Epithelial cell of proximal tubule (primary cell): ENCODE measurements around the gene BBX. TPM values are rescaled to one million over a fixed set of nuclear protein-coding genes. Genes with fewer than 3 reads are reported as not detected.

Experiments used
- DNase-seq: peaks from one replicate; pipeline ENCODE4 v3.0.0-alpha.2; 2011; ENCODE audit warnings: low read depth
- H3K4me3 ChIP-seq: 2 replicates; pipeline ENCODE4 v1.5.1; 2011; ENCODE audit warnings: low read depth, mild to moderate bottlenecking, low read length
- total RNA-seq: library from RNA; depleted of rRNA; stranded (reverse); fragments of >200 nt; gene quantifications from 2 replicates; pipeline ENCODE4 v1.2.3, GENCODE V29; 2015
- TF ChIP-seq, protein P1 (sequence below): conservative IDR thresholded peaks from 2 replicates; pipeline ENCODE4 v1.5.1; 2012; ENCODE audit warnings: low read depth, mild to moderate bottlenecking, low read length

Gene BBX
- total RNA-seq, 1 donor from 2014 or later = 35.7 TPM

DNA sequence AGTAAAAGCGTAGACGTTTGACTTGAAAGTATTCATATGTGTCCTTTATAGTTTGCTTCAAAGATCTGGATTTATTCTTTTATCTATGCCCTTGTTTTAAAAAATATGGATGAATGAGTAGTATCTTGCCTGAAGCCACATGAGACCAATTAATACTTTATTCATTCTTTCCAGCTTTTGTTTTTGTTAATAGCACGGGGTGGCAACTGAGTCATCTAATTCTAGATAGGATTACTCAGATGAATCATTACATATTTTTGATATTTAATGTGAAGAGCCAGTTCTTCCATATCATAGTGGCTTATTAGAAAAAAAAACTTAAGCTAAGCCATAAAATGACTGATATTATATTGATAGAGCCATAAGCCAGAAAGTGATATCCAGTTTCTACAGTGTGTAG is 121.9 kb downstream of the BBX start:
- no peak for DNase-seq
- no peak overlapping the region for H3K4me3 ChIP-seq
- TF ChIP-seq, protein P1, sequence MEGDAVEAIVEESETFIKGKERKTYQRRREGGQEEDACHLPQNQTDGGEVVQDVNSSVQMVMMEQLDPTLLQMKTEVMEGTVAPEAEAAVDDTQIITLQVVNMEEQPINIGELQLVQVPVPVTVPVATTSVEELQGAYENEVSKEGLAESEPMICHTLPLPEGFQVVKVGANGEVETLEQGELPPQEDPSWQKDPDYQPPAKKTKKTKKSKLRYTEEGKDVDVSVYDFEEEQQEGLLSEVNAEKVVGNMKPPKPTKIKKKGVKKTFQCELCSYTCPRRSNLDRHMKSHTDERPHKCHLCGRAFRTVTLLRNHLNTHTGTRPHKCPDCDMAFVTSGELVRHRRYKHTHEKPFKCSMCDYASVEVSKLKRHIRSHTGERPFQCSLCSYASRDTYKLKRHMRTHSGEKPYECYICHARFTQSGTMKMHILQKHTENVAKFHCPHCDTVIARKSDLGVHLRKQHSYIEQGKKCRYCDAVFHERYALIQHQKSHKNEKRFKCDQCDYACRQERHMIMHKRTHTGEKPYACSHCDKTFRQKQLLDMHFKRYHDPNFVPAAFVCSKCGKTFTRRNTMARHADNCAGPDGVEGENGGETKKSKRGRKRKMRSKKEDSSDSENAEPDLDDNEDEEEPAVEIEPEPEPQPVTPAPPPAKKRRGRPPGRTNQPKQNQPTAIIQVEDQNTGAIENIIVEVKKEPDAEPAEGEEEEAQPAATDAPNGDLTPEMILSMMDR = no peak

DNA sequence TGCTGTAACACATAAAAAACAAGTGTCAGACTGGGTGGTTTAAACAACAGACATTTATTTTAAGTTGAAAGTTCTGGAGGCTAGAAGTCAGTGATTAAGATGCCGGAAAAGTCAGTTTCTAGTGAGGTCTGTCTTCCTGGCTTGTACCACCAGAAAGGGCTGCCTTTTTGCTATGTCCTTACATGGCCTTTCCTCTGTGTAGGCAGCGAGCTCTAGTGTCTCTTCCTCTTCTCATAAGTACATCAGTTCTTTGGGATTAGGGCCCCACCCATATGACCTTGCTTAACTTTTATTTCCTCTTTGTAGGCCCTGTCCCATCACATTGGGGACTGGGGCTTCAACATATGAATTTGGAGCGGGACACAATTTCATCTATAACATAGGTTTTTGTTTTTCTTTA is 128.0 kb downstream of the BBX start:
- no peak for DNase-seq
- TF ChIP-seq, protein P1 = no peak
- H3K4me3 ChIP-seq = no peak overlapping the region

DNA sequence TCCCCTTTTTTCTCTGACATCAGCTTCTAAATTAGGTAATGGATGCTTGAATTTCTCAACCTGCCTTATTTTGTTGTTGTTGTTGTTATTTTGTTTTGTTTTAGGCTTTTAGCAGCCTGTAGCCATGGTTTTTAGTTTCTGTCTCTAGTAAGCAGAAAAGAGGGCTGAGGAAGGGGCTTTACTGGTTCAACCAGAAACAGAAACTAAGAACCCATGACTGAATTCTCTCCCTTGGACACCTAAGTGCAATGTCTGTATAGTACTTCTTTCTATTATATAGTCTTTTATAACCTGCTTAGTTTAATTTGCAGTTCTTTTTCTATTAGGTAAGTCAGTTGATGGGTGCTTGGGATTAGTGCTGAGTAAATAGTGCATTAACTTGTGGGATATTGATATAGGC is 129.0 kb downstream of the BBX start:
- DNase-seq = no peak
- H3K4me3 ChIP-seq = no peak overlapping the region
- TF ChIP-seq, protein P1 = no peak

DNA sequence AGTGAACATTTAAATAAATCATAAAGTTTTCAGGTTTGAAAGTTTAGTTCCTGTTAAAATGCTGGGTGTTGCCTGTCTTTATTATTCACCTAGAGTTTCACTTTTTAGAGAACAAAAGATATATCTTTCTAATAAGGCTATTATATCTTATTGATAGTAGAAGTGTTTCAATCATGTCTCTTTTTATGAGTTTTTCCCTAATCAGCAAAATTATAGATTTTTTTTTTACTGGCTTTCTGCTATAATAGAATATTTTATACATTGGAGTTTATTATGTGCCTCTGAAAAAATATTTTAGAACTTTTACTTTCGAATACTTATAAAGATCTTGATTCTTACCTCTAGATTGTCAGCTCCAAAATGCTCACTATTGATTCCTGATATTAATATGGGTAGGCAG is 131.5 kb downstream of the BBX start:
- TF ChIP-seq, protein P1 = no peak
- DNase-seq = no peak
- H3K4me3 ChIP-seq = no peak overlapping the region

DNA sequence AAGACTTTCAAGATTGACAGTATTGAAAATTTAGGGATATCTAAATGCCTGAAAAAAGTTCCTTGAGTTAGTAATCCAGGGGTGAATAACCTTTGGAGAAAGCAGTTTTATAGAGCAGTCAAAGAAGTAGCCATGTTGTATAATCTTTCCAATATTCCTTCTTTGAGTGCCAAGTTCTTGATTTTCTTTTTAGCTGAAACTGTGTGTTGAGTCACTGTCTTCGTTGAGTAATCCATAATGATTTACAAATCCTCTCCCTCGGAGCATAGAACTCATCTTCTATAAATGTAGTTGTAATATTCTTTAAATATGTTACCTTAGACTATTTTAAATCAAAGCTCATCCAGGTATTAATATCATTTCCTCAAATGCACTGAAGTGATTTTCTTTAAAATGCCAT is 135.2 kb downstream of the BBX start:
- DNase-seq = no peak
- TF ChIP-seq, protein P1 = no peak
- no peak overlapping the region for H3K4me3 ChIP-seq

DNA sequence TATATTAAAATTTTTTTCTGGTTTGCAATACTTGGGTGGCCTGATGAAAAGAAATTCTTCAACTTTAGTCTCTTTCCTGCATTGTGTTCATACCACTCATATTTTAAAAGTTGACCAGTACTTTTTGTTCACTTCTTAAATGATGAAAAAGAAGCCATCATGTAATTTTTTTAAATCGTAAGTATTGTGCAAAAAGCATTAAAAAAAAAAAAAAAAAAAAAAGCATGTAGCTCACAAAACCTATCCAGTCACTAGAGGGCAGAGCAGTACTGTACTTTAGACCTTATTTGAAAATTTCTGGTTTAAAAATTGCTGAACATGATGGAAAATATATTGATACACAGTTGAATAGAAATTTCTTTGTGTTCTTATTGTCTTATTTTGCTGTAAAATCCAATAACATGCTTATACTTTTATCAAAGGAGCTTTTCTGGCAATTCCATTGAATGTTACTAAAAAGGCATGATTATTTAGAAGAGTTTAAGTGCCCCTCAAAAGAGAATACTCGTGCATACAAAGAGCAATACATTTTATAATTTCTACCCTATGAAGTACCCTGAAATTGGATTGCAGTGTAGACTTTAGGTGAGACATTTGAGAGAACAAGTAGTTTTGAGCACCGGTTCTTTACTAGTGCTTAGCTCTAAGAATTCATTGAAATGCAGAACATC is 137.7 kb downstream of the BBX start:
- H3K4me3 ChIP-seq = no peak overlapping the region
- no peak for DNase-seq
- TF ChIP-seq, protein P1 = peak; percentile 66

DNA sequence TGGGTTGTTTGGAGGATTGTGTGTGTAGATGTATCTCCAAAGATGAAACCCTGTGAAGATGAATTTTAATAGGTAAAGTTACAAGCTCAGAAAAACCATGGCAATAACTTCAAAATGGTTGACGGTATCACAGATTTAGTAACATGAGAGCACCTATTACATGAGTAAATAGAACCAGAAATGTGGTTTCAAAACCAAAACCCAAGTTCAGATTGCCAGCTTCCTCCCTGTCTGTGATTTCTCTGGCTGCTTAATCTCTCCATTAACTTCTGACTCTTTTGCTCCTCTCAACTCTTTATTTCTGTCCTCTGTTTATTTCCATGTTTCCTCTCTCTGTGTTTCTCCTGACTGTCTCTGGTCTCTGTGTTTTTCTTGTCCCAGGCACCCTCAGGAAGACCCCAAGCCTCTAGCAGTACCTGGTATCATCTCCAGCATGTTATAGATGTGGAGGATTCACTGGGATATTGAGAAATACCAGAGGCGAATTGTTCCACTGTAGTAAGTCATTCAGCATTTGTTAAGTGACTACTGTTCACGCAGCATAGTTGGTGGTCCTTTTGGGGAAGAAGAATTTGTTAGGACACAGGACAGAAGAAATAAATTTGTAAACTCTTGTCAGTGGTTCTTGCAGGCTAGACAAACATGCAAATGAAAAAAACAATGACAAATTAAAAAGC is 138.8 kb downstream of the BBX start:
- TF ChIP-seq, protein P1 = no peak

More for the DNA sequence above, 138.8 kb downstream of the BBX start:
- DNase-seq = no peak
- no peak overlapping the region for H3K4me3 ChIP-seq
